GM12865 (cell line): ENCODE results near the gene STK24.

ENCODE experiments used
- DNase-seq: peaks from one replicate; pipeline ENCODE4 v3.0.0; 2010; ENCODE audit warnings: low read depth
- H3K4me3 ChIP-seq: 2 replicates; pipeline ENCODE4 v1.5.1; 2011; ENCODE audit warnings: mild to moderate bottlenecking, low read depth, low read length, control low read depth
- TF ChIP-seq, protein P1 (sequence below): IDR thresholded peaks from 2 replicates; pipeline ENCODE4 v1.5.1; 2011; ENCODE audit warnings: low read length, control low read depth, low read depth, inconsistent platforms; ENCODE audit not compliant: insufficient read depth; ENCODE audit errors: missing control alignments

The STK24 gene

GRCh38 chr13:98438246-98439125, 138.4 kb downstream of the STK24 start:
- DNase-seq, result no peak
- TF ChIP-seq, protein P1, sequence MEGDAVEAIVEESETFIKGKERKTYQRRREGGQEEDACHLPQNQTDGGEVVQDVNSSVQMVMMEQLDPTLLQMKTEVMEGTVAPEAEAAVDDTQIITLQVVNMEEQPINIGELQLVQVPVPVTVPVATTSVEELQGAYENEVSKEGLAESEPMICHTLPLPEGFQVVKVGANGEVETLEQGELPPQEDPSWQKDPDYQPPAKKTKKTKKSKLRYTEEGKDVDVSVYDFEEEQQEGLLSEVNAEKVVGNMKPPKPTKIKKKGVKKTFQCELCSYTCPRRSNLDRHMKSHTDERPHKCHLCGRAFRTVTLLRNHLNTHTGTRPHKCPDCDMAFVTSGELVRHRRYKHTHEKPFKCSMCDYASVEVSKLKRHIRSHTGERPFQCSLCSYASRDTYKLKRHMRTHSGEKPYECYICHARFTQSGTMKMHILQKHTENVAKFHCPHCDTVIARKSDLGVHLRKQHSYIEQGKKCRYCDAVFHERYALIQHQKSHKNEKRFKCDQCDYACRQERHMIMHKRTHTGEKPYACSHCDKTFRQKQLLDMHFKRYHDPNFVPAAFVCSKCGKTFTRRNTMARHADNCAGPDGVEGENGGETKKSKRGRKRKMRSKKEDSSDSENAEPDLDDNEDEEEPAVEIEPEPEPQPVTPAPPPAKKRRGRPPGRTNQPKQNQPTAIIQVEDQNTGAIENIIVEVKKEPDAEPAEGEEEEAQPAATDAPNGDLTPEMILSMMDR, result no peak

GRCh38 chr13:98436233-98436910, 140.5 kb downstream of the STK24 start:
- no peak for DNase-seq
- TF ChIP-seq, protein P1, result no peak

More at GRCh38 chr13:98438246-98439125, 138.4 kb downstream of the STK24 start:
- H3K4me3 ChIP-seq, result no peak overlapping the region

DNA sequence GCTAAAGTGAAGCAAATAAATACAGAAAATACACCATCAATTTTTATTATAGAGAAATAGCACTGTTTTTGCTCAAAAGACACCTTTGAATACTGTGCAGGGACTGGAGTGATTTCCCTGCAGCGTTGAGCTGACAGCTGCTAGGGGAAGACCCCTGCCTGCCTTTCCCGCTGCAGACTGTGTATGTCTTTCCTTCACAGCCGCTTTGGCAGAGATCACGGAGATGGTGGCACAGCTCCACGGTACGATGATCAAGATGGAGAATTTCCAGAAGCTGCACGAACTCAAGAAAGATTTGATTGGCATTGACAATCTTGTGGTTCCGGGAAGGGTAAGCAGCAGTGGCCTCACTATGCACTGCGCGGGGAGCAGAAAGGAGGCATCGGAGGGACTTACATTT, 141.5 kb downstream of the STK24 start:
- DNase-seq, result no peak
- TF ChIP-seq, protein P1, result no peak
- H3K4me3 ChIP-seq, result no peak overlapping the region

More at GRCh38 chr13:98436233-98436910, 140.5 kb downstream of the STK24 start:
- no peak overlapping the region for H3K4me3 ChIP-seq

GRCh38 chr13:98434060-98434459, 142.8 kb downstream of the STK24 start:
- no peak for DNase-seq
- no peak overlapping the region for H3K4me3 ChIP-seq
- TF ChIP-seq, protein P1, result no peak

GRCh38 chr13:98433654-98434053, 143.3 kb downstream of the STK24 start:
- TF ChIP-seq, protein P1, result no peak
- no peak overlapping the region for H3K4me3 ChIP-seq
- no peak for DNase-seq

DNA sequence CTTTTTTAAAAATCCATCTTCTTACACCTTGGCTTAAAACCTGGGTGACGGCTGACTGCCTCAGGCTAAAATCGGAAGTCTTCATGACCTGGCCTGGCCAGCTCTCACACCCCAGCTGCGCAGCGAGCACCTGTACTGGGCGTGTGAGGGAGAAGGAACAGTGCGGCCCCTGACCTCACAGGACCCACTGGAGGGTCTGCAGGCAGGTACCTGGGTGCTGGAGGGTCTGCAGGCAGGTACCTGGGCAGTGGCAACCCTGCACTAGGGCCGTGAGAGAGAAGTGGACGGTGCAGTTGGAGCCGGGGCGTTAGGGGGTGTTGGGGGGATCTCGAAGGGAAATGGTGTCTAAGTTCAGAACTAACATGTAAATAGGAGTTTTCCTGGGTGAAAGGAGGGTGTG, 144.3 kb downstream of the STK24 start:
- TF ChIP-seq, protein P1, result no peak
- no peak for DNase-seq
- H3K4me3 ChIP-seq, result no peak overlapping the region
